Parathyroid adenoma (tissue), 2 donors: ENCODE measurements around the gene AMH.

ENCODE experiments used
- H2AFZ ChIP-seq: fragments of 300-600 bp; sonication (generic); one replicate; pipeline ENCODE4 v1.7.0; 2017; ENCODE audit warnings: antibody characterized with exemption, mild to moderate bottlenecking
- H3K27ac ChIP-seq: fragments of 300-600 bp; sonication (generic); one replicate; pipeline ENCODE4 v1.7.0; 2017
- H3K27me3 ChIP-seq: fragments of 300-600 bp; sonication (generic); one replicate; pipeline ENCODE4 v1.7.0; 2017; ENCODE audit warnings: low read length; ENCODE audit not compliant: control insufficient read depth, insufficient read depth
- H3K36me3 ChIP-seq: fragments of 300-600 bp; sonication (generic); one replicate; pipeline ENCODE4 v1.7.0; 2017; ENCODE audit warnings: low read length; ENCODE audit not compliant: control insufficient read depth, insufficient read depth
- H3K4me1 ChIP-seq: fragments of 300-600 bp; sonication (generic); one replicate; pipeline ENCODE4 v1.7.0; 2017; ENCODE audit warnings: control low read depth
- H3K4me2 ChIP-seq: fragments of 300-600 bp; sonication (generic); one replicate; pipeline ENCODE4 v1.7.0; 2017; ENCODE audit warnings: low read length
- H3K4me3 ChIP-seq: fragments of 300-600 bp; sonication (generic); one replicate; pipeline ENCODE4 v1.7.0; 2017; ENCODE audit warnings: low read depth, low read length
- H3K79me2 ChIP-seq: fragments of 300-600 bp; sonication (generic); one replicate; pipeline ENCODE4 v1.7.0; 2017; ENCODE audit warnings: control low read depth
- H3K9ac ChIP-seq: fragments of 300-600 bp; sonication (generic); one replicate; pipeline ENCODE4 v1.7.0; 2017; ENCODE audit warnings: mild to moderate bottlenecking
- H3K9me3 ChIP-seq: fragments of 300-600 bp; sonication (generic); one replicate; pipeline ENCODE4 v1.7.0; 2017; ENCODE audit warnings: low read length; ENCODE audit not compliant: control insufficient read depth
- CTCF ChIP-seq: fragments of 300-600 bp; sonication (generic); IDR thresholded peaks from one replicate; pipeline ENCODE4 v1.7.0; 2017; ENCODE audit warnings: antibody characterized with exemption, mild to moderate bottlenecking
- donor health status: primary hyperparathyroidism.

Gene AMH

DNA sequence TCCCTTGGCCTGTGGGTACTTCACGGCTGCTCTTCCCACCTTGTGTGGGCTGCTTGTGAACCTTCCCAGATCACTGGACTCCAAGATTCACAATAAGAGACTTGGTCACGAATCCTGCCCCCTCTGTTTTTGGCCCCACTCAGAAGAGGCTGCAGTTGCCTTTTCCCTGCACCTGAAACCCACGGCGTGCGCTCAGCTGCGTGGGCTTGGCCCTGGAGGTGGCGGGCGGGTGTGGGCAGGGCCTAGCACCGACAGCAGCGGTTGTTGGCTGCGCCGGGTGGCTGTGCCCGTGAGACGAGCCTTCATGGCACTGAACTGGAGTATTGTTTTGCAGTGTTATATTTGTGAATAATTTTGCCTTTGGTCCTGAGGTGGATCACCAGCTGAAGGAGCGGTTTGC, 46.8 kb upstream of the AMH start:
- no peaks in the 10 kb centered on the region for H3K36me3 ChIP-seq

GRCh38 chr19:2207008-2207407, 42.1 kb upstream of the AMH start:
- no peaks in the 10 kb centered on the region for H3K27me3 ChIP-seq
- peaks cover 6% of the 10 kb centered on the region for H3K79me2 ChIP-seq
- no peaks in the 10 kb centered on the region for H3K36me3 ChIP-seq

More for the DNA sequence above, 46.8 kb upstream of the AMH start:
- Histone ChIP-seq H3K4me3 (no peak overlapping the region), H2AFZ (no peak overlapping the region), H3K79me2 (peaks cover 24% of the 10 kb centered on the region), H3K27ac (no peak overlapping the region), H3K27me3 (no peaks in the 10 kb centered on the region), H3K4me2 (no peak overlapping the region), H3K9me3 (no peaks in the 10 kb centered on the region), H3K9ac (no peak overlapping the region), H3K4me1 (no peaks in the 10 kb centered on the region)
- TF ChIP-seq CTCF, result no peak

DNA sequence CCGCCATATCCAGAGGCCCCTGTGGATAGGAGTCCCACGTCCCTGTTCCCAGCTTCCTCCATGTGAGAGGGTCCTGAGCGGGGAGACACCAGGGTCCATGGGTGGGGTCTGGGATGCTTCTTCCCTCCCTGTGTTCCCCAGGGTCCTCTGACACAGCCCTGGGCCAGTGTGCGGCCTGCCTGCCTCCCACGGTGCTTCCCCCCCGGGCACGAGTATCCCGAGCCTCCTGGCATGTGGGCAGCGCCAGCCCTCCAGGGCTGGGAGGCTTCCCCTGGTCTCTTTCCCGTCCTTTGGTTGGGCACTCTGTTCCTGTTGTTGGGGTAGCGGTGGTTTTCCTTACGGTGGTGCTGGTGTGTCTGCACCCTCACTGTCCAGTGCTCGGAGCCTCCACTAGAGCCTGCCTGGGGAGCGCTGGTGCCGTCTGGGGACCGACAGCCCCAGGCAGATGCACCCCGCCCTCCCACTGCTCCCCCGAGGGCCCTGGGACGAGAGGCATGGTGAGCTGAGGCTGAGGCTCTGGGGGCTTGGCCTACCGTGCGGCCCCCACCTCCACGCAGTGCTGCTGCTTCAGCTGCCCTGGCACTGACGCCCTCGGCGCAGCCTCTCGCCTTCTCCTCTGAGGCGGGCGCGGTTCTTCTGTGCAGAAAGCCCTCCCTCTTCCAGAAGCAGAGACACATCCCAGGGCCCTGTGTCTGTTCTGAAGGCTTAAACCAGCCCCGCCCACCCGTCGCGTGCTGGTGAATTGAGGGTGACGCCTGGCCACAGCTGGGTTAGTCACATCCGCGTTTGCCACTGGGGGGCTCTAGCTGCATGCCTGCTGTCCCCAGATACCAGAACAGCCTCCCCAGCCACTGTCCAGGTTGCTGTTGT, 40.9 kb upstream of the AMH start:
- Histone ChIP-seq H3K27ac (no peak overlapping the region), H3K4me2 (no peak overlapping the region), H3K79me2 (peaks cover 6% of the 10 kb centered on the region), H2AFZ (no peak overlapping the region), H3K27me3 (no peaks in the 10 kb centered on the region), H3K4me3 (no peak overlapping the region), H3K9ac (no peak overlapping the region), H3K36me3 (no peaks in the 10 kb centered on the region), H3K9me3 (no peaks in the 10 kb centered on the region), H3K4me1 (no peaks in the 10 kb centered on the region)
- TF ChIP-seq CTCF, result no peak

More at GRCh38 chr19:2207008-2207407, 42.1 kb upstream of the AMH start:
- Histone ChIP-seq H3K27ac (no peak overlapping the region), H3K4me2 (no peak overlapping the region), H3K4me3 (no peak overlapping the region), H3K9me3 (no peaks in the 10 kb centered on the region), H3K4me1 (no peaks in the 10 kb centered on the region), H2AFZ (no peak overlapping the region), H3K9ac (no peak overlapping the region)
- no peak for TF ChIP-seq CTCF

GRCh38 chr19:2208975-2209374, 40.1 kb upstream of the AMH start:
- no peak for TF ChIP-seq CTCF
- Histone ChIP-seq H3K4me3 (no peak overlapping the region), H3K4me1 (no peaks in the 10 kb centered on the region), H3K79me2 (peaks cover 6% of the 10 kb centered on the region), H3K27me3 (no peaks in the 10 kb centered on the region), H3K36me3 (no peaks in the 10 kb centered on the region), H2AFZ (no peak overlapping the region), H3K4me2 (no peak overlapping the region), H3K9me3 (no peaks in the 10 kb centered on the region), H3K27ac (no peak overlapping the region), H3K9ac (no peak overlapping the region)

- no peaks in the 10 kb centered on the region for H3K27me3 ChIP-seq
- no peak overlapping the region for H3K4me3 ChIP-seq
- H3K36me3 ChIP-seq, result no peaks in the 10 kb centered on the region
- H3K27ac ChIP-seq, result no peak overlapping the region
- H3K4me2 ChIP-seq, result no peak overlapping the region
- no peak overlapping the region for H2AFZ ChIP-seq
- H3K9me3 ChIP-seq, result no peaks in the 10 kb centered on the region
- no peak overlapping the region for H3K9ac ChIP-seq
- peaks cover 6% of the 10 kb centered on the region for H3K79me2 ChIP-seq
- no peak for TF ChIP-seq CTCF
- H3K4me1 ChIP-seq, result no peaks in the 10 kb centered on the region
Observed at GRCh38 chr19:2209408-2209807, 39.7 kb upstream of the AMH start.
